Brain microvascular endothelial cell (primary cell): ENCODE data around the gene COL9A3.
A peak's percentile ranks its signal among the peaks of the same experiment; 100 is the strongest.

ENCODE experiments used
- DNase-seq: peaks from one replicate; pipeline ENCODE4 v3.0.0-alpha.2; 2020
- H3K27ac ChIP-seq: fragments of 250-450 bp; sonication (Bioruptor Pico); 2 replicates; pipeline ENCODE4 v1.5.1; 2020; ENCODE audit warnings: mild to moderate bottlenecking, moderate library complexity
- H3K27me3 ChIP-seq: fragments of 250-450 bp; sonication (Bioruptor Pico); replicated peaks from 2 replicates; pipeline ENCODE4 v1.5.1; 2020; ENCODE audit warnings: mild to moderate bottlenecking
- H3K36me3 ChIP-seq: fragments of 250-450 bp; sonication (Bioruptor Pico); replicated peaks from 2 replicates; pipeline ENCODE4 v1.5.1; 2020; ENCODE audit warnings: mild to moderate bottlenecking
- H3K4me3 ChIP-seq: 2 replicates; pipeline ENCODE4 v1.5.1; 2011; ENCODE audit warnings: low read depth, mild to moderate bottlenecking, control low read depth, low read length, moderate library complexity
- in situ Hi-C: cut with HindIII; loops from 2 replicates; pipeline ENCODE4 v1.10.0; 2017; ENCODE audit warnings: low sequenced_read_pairs, low pct_ligation_motif_present
- TF ChIP-seq, protein P1 (sequence below): IDR thresholded peaks from 2 replicates; pipeline ENCODE4 v1.5.1; 2011; ENCODE audit warnings: low read depth, mild to moderate bottlenecking, moderate library complexity, low read length, control low read depth, inconsistent platforms; ENCODE audit errors: missing control alignments

COL9A3 gene

GRCh38 chr20:62831854-62832211 is 15.0 kb downstream of the COL9A3 start:
- H3K27ac ChIP-seq = no peak overlapping the region
- no peak for DNase-seq
- in situ Hi-C loops = no loop called here
- TF ChIP-seq, protein P1, sequence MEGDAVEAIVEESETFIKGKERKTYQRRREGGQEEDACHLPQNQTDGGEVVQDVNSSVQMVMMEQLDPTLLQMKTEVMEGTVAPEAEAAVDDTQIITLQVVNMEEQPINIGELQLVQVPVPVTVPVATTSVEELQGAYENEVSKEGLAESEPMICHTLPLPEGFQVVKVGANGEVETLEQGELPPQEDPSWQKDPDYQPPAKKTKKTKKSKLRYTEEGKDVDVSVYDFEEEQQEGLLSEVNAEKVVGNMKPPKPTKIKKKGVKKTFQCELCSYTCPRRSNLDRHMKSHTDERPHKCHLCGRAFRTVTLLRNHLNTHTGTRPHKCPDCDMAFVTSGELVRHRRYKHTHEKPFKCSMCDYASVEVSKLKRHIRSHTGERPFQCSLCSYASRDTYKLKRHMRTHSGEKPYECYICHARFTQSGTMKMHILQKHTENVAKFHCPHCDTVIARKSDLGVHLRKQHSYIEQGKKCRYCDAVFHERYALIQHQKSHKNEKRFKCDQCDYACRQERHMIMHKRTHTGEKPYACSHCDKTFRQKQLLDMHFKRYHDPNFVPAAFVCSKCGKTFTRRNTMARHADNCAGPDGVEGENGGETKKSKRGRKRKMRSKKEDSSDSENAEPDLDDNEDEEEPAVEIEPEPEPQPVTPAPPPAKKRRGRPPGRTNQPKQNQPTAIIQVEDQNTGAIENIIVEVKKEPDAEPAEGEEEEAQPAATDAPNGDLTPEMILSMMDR = no peak
- H3K36me3 ChIP-seq = no peaks in the 10 kb centered on the region
- no peaks in the 10 kb centered on the region for H3K27me3 ChIP-seq
- H3K4me3 ChIP-seq = no peak overlapping the region

GRCh38 chr20:62832212-62832922 is 15.5 kb downstream of the COL9A3 start:
- TF ChIP-seq, protein P1 = no peak
- H3K27me3 ChIP-seq = no peaks in the 10 kb centered on the region
- H3K4me3 ChIP-seq = no peak overlapping the region
- in situ Hi-C loops = no loop called here
- no peaks in the 10 kb centered on the region for H3K36me3 ChIP-seq
- no peak for DNase-seq
- no peak overlapping the region for H3K27ac ChIP-seq

- in situ Hi-C loops = no loop called here
- no peak overlapping the region for H3K27ac ChIP-seq
- no peaks in the 10 kb centered on the region for H3K27me3 ChIP-seq
- H3K4me3 ChIP-seq = no peak overlapping the region
- no peaks in the 10 kb centered on the region for H3K36me3 ChIP-seq
- no peak for DNase-seq
- TF ChIP-seq, protein P1 = no peak
Measured at GRCh38 chr20:62832951-62833391, 16.1 kb downstream of the COL9A3 start.

- TF ChIP-seq, protein P1 = no peak
- no peak for DNase-seq
- no peaks in the 10 kb centered on the region for H3K36me3 ChIP-seq
- H3K27ac ChIP-seq = no peak overlapping the region
- H3K4me3 ChIP-seq = no peak overlapping the region
- in situ Hi-C loops = no loop called here
- no peaks in the 10 kb centered on the region for H3K27me3 ChIP-seq
Measured at GRCh38 chr20:62834967-62835730, 18.3 kb downstream of the COL9A3 start.

GRCh38 chr20:62835931-62836861 is 19.3 kb downstream of the COL9A3 start:
- in situ Hi-C loops = no loop called here
- Histone ChIP-seq H3K27me3 (no peaks in the 10 kb centered on the region), H3K36me3 (no peaks in the 10 kb centered on the region), H3K27ac (no peak overlapping the region), H3K4me3 (no peak overlapping the region)
- peak; percentile 46 for DNase-seq
- TF ChIP-seq, protein P1 = no peak
